ENCODE measurements around the gene TBC1D9. TPM values are rescaled to one million over a fixed set of nuclear protein-coding genes. Genes with fewer than 3 reads are reported as not detected.
A peak's percentile ranks its signal among the peaks of the same experiment; 100 is the strongest.

The TBC1D9 gene
- total and polyA plus RNA-seq, 4 donors, result 9.0 to 52.6 (median 24.5) TPM

- TF ChIP-seq, protein P1, sequence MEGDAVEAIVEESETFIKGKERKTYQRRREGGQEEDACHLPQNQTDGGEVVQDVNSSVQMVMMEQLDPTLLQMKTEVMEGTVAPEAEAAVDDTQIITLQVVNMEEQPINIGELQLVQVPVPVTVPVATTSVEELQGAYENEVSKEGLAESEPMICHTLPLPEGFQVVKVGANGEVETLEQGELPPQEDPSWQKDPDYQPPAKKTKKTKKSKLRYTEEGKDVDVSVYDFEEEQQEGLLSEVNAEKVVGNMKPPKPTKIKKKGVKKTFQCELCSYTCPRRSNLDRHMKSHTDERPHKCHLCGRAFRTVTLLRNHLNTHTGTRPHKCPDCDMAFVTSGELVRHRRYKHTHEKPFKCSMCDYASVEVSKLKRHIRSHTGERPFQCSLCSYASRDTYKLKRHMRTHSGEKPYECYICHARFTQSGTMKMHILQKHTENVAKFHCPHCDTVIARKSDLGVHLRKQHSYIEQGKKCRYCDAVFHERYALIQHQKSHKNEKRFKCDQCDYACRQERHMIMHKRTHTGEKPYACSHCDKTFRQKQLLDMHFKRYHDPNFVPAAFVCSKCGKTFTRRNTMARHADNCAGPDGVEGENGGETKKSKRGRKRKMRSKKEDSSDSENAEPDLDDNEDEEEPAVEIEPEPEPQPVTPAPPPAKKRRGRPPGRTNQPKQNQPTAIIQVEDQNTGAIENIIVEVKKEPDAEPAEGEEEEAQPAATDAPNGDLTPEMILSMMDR (IDR thresholded peaks at IDR 0.05; ENCODE audit: control extremely low read depth, extremely low read depth), result no peak
- DNase-seq (no peak), ATAC-seq (ENCODE audit: insufficient read depth, low FRiP score) (no peak)
- Histone ChIP-seq H3K4me1 (ENCODE audit: control insufficient read depth in 5 of 5, insufficient read depth in 5 of 5, low read length in 5 of 5) (peaks cover 0 to 19% (median 5%) of the 10 kb centered on the region in 5 donors), H3K36me3 (ENCODE audit: control insufficient read depth in 4 of 4, insufficient read depth in 4 of 4, low read length in 4 of 4) (peaks cover 0 to 6% (median 3%) of the 10 kb centered on the region in 4 donors), H3K27me3 (ENCODE audit: control insufficient read depth in 3 of 3, insufficient read depth in 3 of 3, low read length in 2 of 3) (no peaks in the 10 kb centered on the region), H3K9me3 (ENCODE audit: control insufficient read depth in 4 of 4, insufficient read depth in 3 of 4, low read length in 3 of 4) (no peaks in the 10 kb centered on the region), H3K27ac (ENCODE audit: low read depth in 1 of 2, low read length in 1 of 2) (no peak overlapping the region), H3K4me3 (no peak overlapping the region), H3K9ac (ENCODE audit: insufficient read depth in 1 of 2, low read length in 2 of 2) (no peak overlapping the region)
Observed at GRCh38 chr4:140695483-140695882, 60.7 kb downstream of the TBC1D9 start.

DNA sequence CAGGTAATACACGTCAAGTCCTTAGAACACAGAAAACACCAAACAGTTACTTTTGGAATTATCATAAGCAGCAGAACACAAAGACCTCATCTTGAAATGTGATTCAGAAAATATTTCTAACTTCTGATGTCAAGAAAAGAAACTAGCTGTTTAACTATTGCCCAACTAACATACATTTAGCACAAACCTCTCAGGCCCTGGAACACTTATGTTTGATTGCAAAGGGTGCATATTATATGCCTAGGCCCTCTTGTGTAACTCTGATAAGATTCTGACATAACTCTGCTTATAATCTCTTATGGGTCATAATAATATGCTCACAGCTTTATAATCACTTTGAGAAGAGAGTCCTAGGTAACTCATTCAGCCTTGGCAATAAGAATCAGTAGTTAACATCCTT lies 62.6 kb downstream of the TBC1D9 start:
- Histone ChIP-seq H3K4me3 (no peak overlapping the region), H3K36me3 (ENCODE audit: control insufficient read depth in 4 of 4, insufficient read depth in 4 of 4, low read length in 4 of 4) (peaks cover 0 to 6% (median 2%) of the 10 kb centered on the region in 4 donors), H3K9me3 (ENCODE audit: control insufficient read depth in 4 of 4, insufficient read depth in 3 of 4, low read length in 3 of 4) (no peaks in the 10 kb centered on the region), H3K27ac (ENCODE audit: low read depth in 1 of 2, low read length in 1 of 2) (peak overlapping the region in 1 of 2 donors; percentile 7), H3K27me3 (ENCODE audit: control insufficient read depth in 3 of 3, insufficient read depth in 3 of 3, low read length in 2 of 3) (no peaks in the 10 kb centered on the region), H3K4me1 (ENCODE audit: control insufficient read depth in 5 of 5, insufficient read depth in 5 of 5, low read length in 5 of 5) (peaks cover 0 to 21% (median 5%) of the 10 kb centered on the region in 5 donors), H3K9ac (ENCODE audit: insufficient read depth in 1 of 2, low read length in 2 of 2) (peak overlapping the region; percentile 34 to 44)
- WGBS, 2 donors, result 64 to 86% methylated on average over 1 of the region's 1 CpG
- DNase-seq, result peak in 2 of 3 donors; percentile 51 to 67
- no peak for ATAC-seq (ENCODE audit: insufficient read depth, low FRiP score)
- TF ChIP-seq, protein P1 (IDR thresholded peaks at IDR 0.05; ENCODE audit: control extremely low read depth, extremely low read depth), result no peak

GRCh38 chr4:140691369-140691768 lies 64.8 kb downstream of the TBC1D9 start:
- Histone ChIP-seq H3K36me3 (ENCODE audit: control insufficient read depth in 4 of 4, insufficient read depth in 4 of 4, low read length in 4 of 4) (peaks cover 0 to 6% (median 0%) of the 10 kb centered on the region in 4 donors), H3K9me3 (ENCODE audit: control insufficient read depth in 4 of 4, insufficient read depth in 3 of 4, low read length in 3 of 4) (no peaks in the 10 kb centered on the region), H3K27me3 (ENCODE audit: control insufficient read depth in 3 of 3, insufficient read depth in 3 of 3, low read length in 2 of 3) (no peaks in the 10 kb centered on the region), H3K4me3 (no peak overlapping the region), H3K27ac (ENCODE audit: low read depth in 1 of 2, low read length in 1 of 2) (peak overlapping the region in 1 of 2 donors; percentile 73), H3K4me1 (ENCODE audit: control insufficient read depth in 5 of 5, insufficient read depth in 5 of 5, low read length in 5 of 5) (peaks cover 0 to 21% (median 5%) of the 10 kb centered on the region in 5 donors), H3K9ac (ENCODE audit: insufficient read depth in 1 of 2, low read length in 2 of 2) (no peak overlapping the region)
- WGBS, 2 donors, result 61 to 78% methylated on average over 2 of the region's 2 CpGs
- ATAC-seq (ENCODE audit: insufficient read depth, low FRiP score) (no peak), DNase-seq (peak in 2 of 3 donors; percentile 37 to 74)
- TF ChIP-seq, protein P1 (IDR thresholded peaks at IDR 0.05; ENCODE audit: control extremely low read depth, extremely low read depth), result no peak

- Histone ChIP-seq H3K27me3 (ENCODE audit: control insufficient read depth in 3 of 3, insufficient read depth in 3 of 3, low read length in 2 of 3) (no peaks in the 10 kb centered on the region), H3K36me3 (ENCODE audit: control insufficient read depth in 4 of 4, insufficient read depth in 4 of 4, low read length in 4 of 4) (peaks cover 0 to 2% (median 0%) of the 10 kb centered on the region in 4 donors), H3K4me3 (no peak overlapping the region), H3K27ac (ENCODE audit: low read depth in 1 of 2, low read length in 1 of 2) (peak overlapping the region in 1 of 2 donors; percentile 36), H3K9ac (ENCODE audit: insufficient read depth in 1 of 2, low read length in 2 of 2) (no peak overlapping the region), H3K9me3 (ENCODE audit: control insufficient read depth in 4 of 4, insufficient read depth in 3 of 4, low read length in 3 of 4) (no peaks in the 10 kb centered on the region), H3K4me1 (ENCODE audit: control insufficient read depth in 5 of 5, insufficient read depth in 5 of 5, low read length in 5 of 5) (peaks cover 0 to 14% (median 5%) of the 10 kb centered on the region in 5 donors)
- WGBS, 2 donors, result 91 to 100% methylated on average over 1 of the region's 1 CpG
- TF ChIP-seq, protein P1 (IDR thresholded peaks at IDR 0.05; ENCODE audit: control extremely low read depth, extremely low read depth), result no peak
- ATAC-seq (ENCODE audit: insufficient read depth, low FRiP score), result no peak
- no peak for DNase-seq
Observed at GRCh38 chr4:140690093-140690492, 66.1 kb downstream of the TBC1D9 start.
